RWPE1 (cell line): ENCODE results near the gene IL10RA.
"Not testable (repeated sequence)": the region's sequence is repeated elsewhere in the genome, so short reads cannot be mapped to it uniquely, and the experiment has no call there.

Experiments used
- CTCF ChIA-PET: fragments of 350-600 bp; sonication (Branson Sonifier 250); formaldehyde crosslinking; extraction: SDS; loops from one replicate; lab custom pipeline; 2021; lab: Yijun Ruan, JAX
- POLR2A ChIA-PET: fragments of 400-600 bp; formaldehyde crosslinking; extraction: SDS; loops from one replicate; lab custom pipeline; 2020; ENCODE audit warnings: antibody characterized with exemption; ENCODE audit not compliant: low non-redundant PET; lab: Yijun Ruan, JAX
- DNase-seq: peaks from one replicate; pipeline ENCODE4 v3.0.0; 2012; ENCODE audit warnings: low spot score
- H3K27ac ChIP-seq: fragments of 450-650 bp; 2 replicates; pipeline ENCODE4 v1.5.1; 2017
- CTCF ChIP-seq: fragments of 450-650 bp; conservative IDR thresholded peaks from 2 replicates; pipeline ENCODE4 v1.5.1; 2017; ENCODE audit warnings: low read depth, mild to moderate bottlenecking

The IL10RA gene

GRCh38 chr11:117945047-117945810, 41.0 kb upstream of the IL10RA start:
- CTCF ChIA-PET, result interaction anchor here (1.0 to 2.4 kb wide), 4 partner anchors 101 to 137 kb away, joined by 3 to 14 read pairs (median 4); no protein-coding TSS in a partner anchor
- POLR2A ChIA-PET, result no interaction called here
- no peak for DNase-seq
- TF ChIP-seq CTCF, result no peak
- H3K27ac ChIP-seq, result no peak overlapping the region

- TF ChIP-seq CTCF, result no peak
- CTCF ChIA-PET, result interaction anchor here (0.5 to 2.4 kb wide), 36 partner anchors 9 to 720 kb away, joined by 3 to 60 read pairs (median 4); partner anchors contain the start of genes FXYD2 and TMPRSS13
- POLR2A ChIA-PET, result no interaction called here
- DNase-seq, result no peak
- H3K27ac ChIP-seq, result no peak overlapping the region
These were observed 39.9 kb upstream of the IL10RA start for GRCh38 chr11:117946156-117946841.

- no peak overlapping the region for H3K27ac ChIP-seq
- peak; percentile 96 for DNase-seq
- peak; percentile 89 for TF ChIP-seq CTCF
- ChIA-PET POLR2A (no interaction called here), CTCF (interaction anchor here (0.5 to 2.4 kb wide), 37 partner anchors 8 to 720 kb away, joined by 3 to 60 read pairs (median 4); partner anchors contain the start of genes FXYD2 and TMPRSS13)
These were observed 39.2 kb upstream of the IL10RA start for GRCh38 chr11:117946842-117947526.

GRCh38 chr11:117947751-117948150, 38.4 kb upstream of the IL10RA start:
- CTCF ChIA-PET, result interaction anchor here (0.7 to 2.4 kb wide), 11 partner anchors 8 to 182 kb away, joined by 3 to 60 read pairs (median 8); partner anchors contain the start of genes FXYD2 and TMPRSS13
- H3K27ac ChIP-seq, DNase-seq, POLR2A ChIA-PET: not testable (repeated sequence)

DNA sequence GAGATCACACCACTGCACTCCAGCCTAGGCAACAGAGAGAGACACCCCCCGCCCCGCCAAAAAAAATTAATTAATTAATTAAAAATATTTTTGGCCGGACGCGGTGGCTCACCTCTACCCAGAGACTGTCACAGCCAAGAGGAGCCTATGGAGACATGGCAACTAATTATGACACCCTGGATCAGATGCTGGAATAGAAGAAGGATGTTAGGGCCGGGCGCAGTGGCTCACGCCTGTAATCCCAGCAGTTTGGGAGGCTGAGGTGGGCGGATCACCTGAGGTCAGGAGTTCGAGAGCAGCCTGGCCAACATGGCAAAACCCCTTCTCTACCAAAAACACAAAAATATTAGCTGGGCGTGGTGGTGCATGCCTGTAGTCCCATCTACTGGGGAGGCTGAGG, 37.7 kb upstream of the IL10RA start:
- CTCF ChIA-PET, result interaction anchor here (2.4 kb wide), 1 partner anchor 105 kb away, joined by 21 read pairs; no protein-coding TSS in a partner anchor
- DNase-seq, H3K27ac ChIP-seq, POLR2A ChIA-PET: not testable (repeated sequence)

DNA sequence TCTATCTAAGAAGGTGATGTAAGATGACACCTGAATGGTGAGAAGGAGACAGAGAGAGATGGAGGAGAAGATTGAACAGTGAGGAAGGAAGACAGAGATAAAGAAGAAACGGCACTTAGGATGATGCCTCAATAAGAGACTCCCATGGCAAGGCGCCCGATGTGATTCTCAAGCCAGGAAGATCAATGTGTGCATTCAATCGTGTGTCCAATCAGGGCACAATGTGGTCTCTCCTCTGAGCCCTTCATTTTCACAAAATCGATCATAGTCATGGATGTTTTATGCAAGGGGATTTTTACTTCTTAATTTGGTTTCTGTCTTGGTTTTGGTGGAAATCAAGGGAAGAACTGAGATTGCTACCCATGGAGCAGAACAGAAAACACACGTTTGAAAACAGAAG, 37.1 kb upstream of the IL10RA start:
- CTCF ChIA-PET, result no interaction called here
- no peak for DNase-seq
- no peak for TF ChIP-seq CTCF
- POLR2A ChIA-PET, result no interaction called here
- no peak overlapping the region for H3K27ac ChIP-seq

DNA sequence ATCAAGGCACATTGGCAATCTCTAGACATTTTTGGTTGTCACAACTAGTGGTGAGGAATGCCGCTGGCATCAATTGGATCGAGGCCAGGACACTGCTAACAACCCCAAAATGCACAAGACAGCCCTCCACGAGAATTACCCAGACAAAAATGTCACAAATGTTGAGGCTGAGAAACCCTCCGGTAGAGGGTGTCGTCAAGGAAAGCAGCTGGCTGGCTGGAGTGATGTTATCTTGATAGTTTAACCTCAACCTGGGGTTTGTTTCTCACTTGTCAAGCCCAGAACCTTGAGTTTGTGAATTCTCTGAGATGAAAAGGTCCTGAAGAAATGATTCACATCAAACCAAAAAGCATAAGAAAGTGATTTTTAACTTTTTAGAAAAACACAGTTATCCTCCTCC, 35.9 kb upstream of the IL10RA start:
- ChIA-PET POLR2A (no interaction called here), CTCF (interaction anchor here (1.9 kb wide), 1 partner anchor 103 kb away, joined by 11 read pairs; no protein-coding TSS in a partner anchor)
- no peak overlapping the region for H3K27ac ChIP-seq
- TF ChIP-seq CTCF, result no peak
- DNase-seq, result no peak
